Mesodermal cell (in vitro differentiated cells): ENCODE results near the gene ZSWIM6.
"Not testable (repeated sequence)": the region's sequence is repeated elsewhere in the genome, so short reads cannot be mapped to it uniquely, and the experiment has no call there.

Experiments
- H3K27ac ChIP-seq: 2 replicates; pipeline ENCODE4 v1.7.0; 2013; ENCODE audit warnings: mild to moderate bottlenecking, low read depth, low read length, moderate library complexity; ENCODE audit not compliant: severe bottlenecking
- H3K36me3 ChIP-seq: 2 replicates; pipeline ENCODE4 v1.7.1; 2013; ENCODE audit warnings: mild to moderate bottlenecking, low read length, moderate library complexity; ENCODE audit not compliant: control insufficient read depth, insufficient read depth
- H3K4me1 ChIP-seq: one replicate; pipeline ENCODE4 v1.7.1; 2013; ENCODE audit warnings: mild to moderate bottlenecking, low read length; ENCODE audit not compliant: insufficient read depth, control insufficient read depth, poor library complexity, severe bottlenecking
- H3K4me3 ChIP-seq: 2 replicates; pipeline ENCODE4 v1.7.0; 2013; ENCODE audit warnings: low read length, control low read depth, mild to moderate bottlenecking; ENCODE audit not compliant: insufficient read depth, poor library complexity, severe bottlenecking; ENCODE audit errors: extremely low read depth
- H3K9me3 ChIP-seq: 2 replicates; pipeline ENCODE4 v1.7.1; 2013; ENCODE audit warnings: mild to moderate bottlenecking, low read length, moderate library complexity; ENCODE audit not compliant: control insufficient read depth
- WGBS, 2 experiments: methylation state at CpG; one replicate each; pipeline ENCODE4 v1.1.5; 2013; ENCODE audit warnings: missing lambda C conversion rate in 2 of 2; ENCODE audit not compliant: insufficient coverage in 2 of 2; 5-methylcytosine and 5-hydroxymethylcytosine counted together

The ZSWIM6 gene

GRCh38 chr5:61408476-61409168, 76.6 kb downstream of the ZSWIM6 start:
- no peaks in the 10 kb centered on the region for H3K9me3 ChIP-seq
- peak overlapping the region; percentile 93 for H3K27ac ChIP-seq
- 0 to 1% methylated on average over 15 to 22 of the region's 28 CpGs for WGBS, 2 experiments
- H3K4me1 ChIP-seq: peaks cover 16% of the 10 kb centered on the region
- H3K36me3 ChIP-seq: peaks cover 3% of the 10 kb centered on the region
- no peak overlapping the region for H3K4me3 ChIP-seq

GRCh38 chr5:61409568-61409967, 77.5 kb downstream of the ZSWIM6 start:
- H3K36me3 ChIP-seq: peaks cover 3% of the 10 kb centered on the region
- H3K4me3 ChIP-seq: no peak overlapping the region
- WGBS, 2 experiments: 18 to 31% methylated on average over 2 of the region's 2 CpGs
- peaks cover 16% of the 10 kb centered on the region for H3K4me1 ChIP-seq
- H3K9me3 ChIP-seq: no peaks in the 10 kb centered on the region
- peak overlapping the region; percentile 93 for H3K27ac ChIP-seq

- peaks cover 19% of the 10 kb centered on the region for H3K4me1 ChIP-seq
- H3K9me3 ChIP-seq: no peaks in the 10 kb centered on the region
- no peak overlapping the region for H3K27ac ChIP-seq
- no peak overlapping the region for H3K4me3 ChIP-seq
- H3K36me3 ChIP-seq: peaks cover 3% of the 10 kb centered on the region
- WGBS, 2 experiments: 100% methylated on average over 2 of the region's 5 CpGs; no CpG with 5 or more reads in 1 of the 2 experiments
These were observed 78.8 kb downstream of the ZSWIM6 start for GRCh38 chr5:61410811-61411210.

DNA sequence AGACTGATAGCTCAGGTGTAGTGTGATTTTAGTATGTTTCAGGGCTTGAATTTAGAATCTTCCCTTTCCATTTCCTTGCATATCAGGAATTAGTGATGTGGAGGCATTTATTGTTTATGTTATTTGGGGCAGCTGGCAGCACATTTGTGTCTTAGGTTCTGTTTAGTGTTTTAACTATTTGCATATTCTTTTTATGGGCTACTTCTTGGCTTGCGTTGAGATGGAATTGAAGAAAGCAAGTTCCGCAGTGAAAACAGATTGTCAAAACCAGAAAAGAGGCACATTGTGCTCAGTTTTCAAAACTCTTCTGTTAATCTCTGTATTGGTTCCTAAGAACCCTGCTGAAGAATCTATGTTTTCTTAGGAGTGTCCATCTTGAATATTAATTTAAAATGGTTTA, 80.3 kb downstream of the ZSWIM6 start:
- H3K36me3 ChIP-seq: peaks cover 3% of the 10 kb centered on the region
- peaks cover 19% of the 10 kb centered on the region for H3K4me1 ChIP-seq
- 95 to 100% methylated on average over 2 of the region's 2 CpGs for WGBS, 2 experiments
- no peaks in the 10 kb centered on the region for H3K9me3 ChIP-seq
- no peak overlapping the region for H3K4me3 ChIP-seq
- H3K27ac ChIP-seq: no peak overlapping the region

- peaks cover 13% of the 10 kb centered on the region for H3K4me1 ChIP-seq
- no CpG with 5 or more reads among the region's 2 CpGs for WGBS, 2 experiments
- not testable (repeated sequence) for H3K27ac ChIP-seq, H3K36me3 ChIP-seq, H3K4me3 ChIP-seq, H3K9me3 ChIP-seq
These were observed 81.1 kb downstream of the ZSWIM6 start for GRCh38 chr5:61413205-61413604.

DNA sequence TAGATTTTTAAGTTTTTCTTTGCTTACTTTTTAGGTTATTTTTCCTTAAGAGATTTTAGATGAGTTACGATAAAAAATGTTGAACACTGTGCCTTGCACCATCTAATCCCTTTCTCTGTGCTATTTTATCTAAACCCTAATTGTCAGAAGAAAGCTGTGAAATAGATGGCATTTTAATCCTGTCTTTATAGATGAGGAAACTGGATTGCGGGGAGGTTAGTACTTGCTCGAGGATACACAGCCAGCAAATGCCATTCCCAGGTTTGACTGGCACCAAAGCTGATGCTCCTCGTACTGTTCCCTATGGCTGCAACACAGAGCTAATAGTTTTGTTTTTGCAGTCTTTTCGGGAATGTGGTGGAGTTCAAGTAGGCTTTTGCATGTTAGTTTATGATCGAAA, 82.7 kb downstream of the ZSWIM6 start:
- H3K36me3 ChIP-seq: peaks cover 3% of the 10 kb centered on the region
- WGBS, 2 experiments: 86 to 92% methylated on average over 5 of the region's 6 CpGs
- peaks cover 11% of the 10 kb centered on the region for H3K4me1 ChIP-seq
- H3K9me3 ChIP-seq: no peaks in the 10 kb centered on the region
- H3K27ac ChIP-seq: no peak overlapping the region
- H3K4me3 ChIP-seq: no peak overlapping the region

- Histone ChIP-seq H3K36me3 (peaks cover 2% of the 10 kb centered on the region), H3K4me1 (peaks cover 4% of the 10 kb centered on the region), H3K9me3 (no peaks in the 10 kb centered on the region), H3K4me3 (no peak overlapping the region), H3K27ac (peak overlapping the region; percentile 24)
- 25 to 36% methylated on average over 3 to 4 of the region's 5 CpGs for WGBS, 2 experiments
These were observed 84.0 kb downstream of the ZSWIM6 start for GRCh38 chr5:61416010-61416409.

- Histone ChIP-seq H3K9me3 (no peaks in the 10 kb centered on the region), H3K36me3 (peaks cover 3% of the 10 kb centered on the region), H3K27ac (peak overlapping the region; percentile 24), H3K4me1 (peaks cover 3% of the 10 kb centered on the region), H3K4me3 (no peak overlapping the region)
- WGBS, 2 experiments: 63% methylated on average over 1 of the region's 1 CpG; no CpG with 5 or more reads in 1 of the 2 experiments
These were observed 84.4 kb downstream of the ZSWIM6 start for GRCh38 chr5:61416420-61416819.

DNA sequence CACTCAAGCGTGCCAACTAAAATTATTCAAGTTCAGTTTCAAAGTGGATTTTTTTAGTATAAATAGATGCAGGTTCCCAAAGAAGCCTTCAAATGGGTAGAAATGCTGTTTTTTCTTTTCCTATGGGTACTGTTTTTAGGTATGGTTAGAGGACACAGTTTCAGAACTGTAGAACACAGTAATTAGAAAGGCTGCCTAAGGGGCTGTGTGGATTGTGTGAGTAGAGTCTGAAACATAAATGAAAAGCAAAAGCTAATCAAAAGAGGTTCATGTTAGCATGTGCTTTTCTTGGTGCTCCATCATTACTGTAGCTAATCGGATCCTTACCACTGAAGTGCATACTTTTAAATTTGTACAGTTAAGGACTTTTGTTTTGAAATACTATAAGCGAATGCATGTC, 85.3 kb downstream of the ZSWIM6 start:
- H3K27ac ChIP-seq: no peak overlapping the region
- no CpG with 5 or more reads among the region's 3 CpGs for WGBS, 2 experiments
- no peak overlapping the region for H3K4me3 ChIP-seq
- H3K36me3 ChIP-seq: peaks cover 3% of the 10 kb centered on the region
- no peaks in the 10 kb centered on the region for H3K9me3 ChIP-seq
- H3K4me1 ChIP-seq: peaks cover 3% of the 10 kb centered on the region

- no peaks in the 10 kb centered on the region for H3K9me3 ChIP-seq
- no CpG with 5 or more reads among the region's 1 CpG for WGBS, 2 experiments
- peaks cover 3% of the 10 kb centered on the region for H3K36me3 ChIP-seq
- no peak overlapping the region for H3K27ac ChIP-seq
- peaks cover 3% of the 10 kb centered on the region for H3K4me1 ChIP-seq
- H3K4me3 ChIP-seq: no peak overlapping the region
These were observed 85.8 kb downstream of the ZSWIM6 start for GRCh38 chr5:61417851-61418250.

DNA sequence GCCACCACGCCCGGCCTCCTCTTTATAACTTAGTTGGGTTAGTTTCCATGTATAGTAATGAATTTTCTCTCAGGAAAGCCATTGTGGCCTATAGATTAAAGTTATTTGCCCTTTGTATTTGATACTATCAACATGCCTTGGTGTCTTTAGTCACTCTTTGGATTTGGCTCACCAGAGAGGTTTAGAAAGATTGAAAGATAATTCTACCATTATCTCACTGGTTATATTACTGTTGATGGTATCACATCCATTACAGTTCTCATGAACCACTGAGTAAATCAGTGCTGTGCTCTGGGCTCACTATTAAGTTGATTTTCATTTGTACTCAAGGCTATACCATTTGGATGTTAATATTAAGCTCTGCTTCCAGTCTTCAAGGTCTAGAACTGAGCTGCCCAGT, 87.0 kb downstream of the ZSWIM6 start:
- H3K9me3 ChIP-seq: no peaks in the 10 kb centered on the region
- 100% methylated on average over 2 of the region's 2 CpGs; no CpG with 5 or more reads in 1 of the 2 experiments for WGBS, 2 experiments
- H3K27ac ChIP-seq: no peak overlapping the region
- H3K36me3 ChIP-seq: peaks cover 3% of the 10 kb centered on the region
- H3K4me3 ChIP-seq: no peak overlapping the region
- H3K4me1 ChIP-seq: peaks cover 11% of the 10 kb centered on the region
